K562 treated with DMSO at 1 percent for 48 hours (cell line): Measurements from ENCODE around the gene MYL3. TPM values are rescaled to one million over a fixed set of nuclear protein-coding genes. Genes with fewer than 3 reads are reported as not detected.

Source experiments
- total RNA-seq: library from RNA; unstranded; fragments of 300-600 nt; gene quantifications from 2 replicates; pipeline ENCODE4 v1.2.3, GENCODE V29; 2022; ENCODE audit warnings: low replicate concordance; ENCODE audit errors: extremely low read depth

Gene MYL3
- total RNA-seq, result not detected in 2 replicates

DNA sequence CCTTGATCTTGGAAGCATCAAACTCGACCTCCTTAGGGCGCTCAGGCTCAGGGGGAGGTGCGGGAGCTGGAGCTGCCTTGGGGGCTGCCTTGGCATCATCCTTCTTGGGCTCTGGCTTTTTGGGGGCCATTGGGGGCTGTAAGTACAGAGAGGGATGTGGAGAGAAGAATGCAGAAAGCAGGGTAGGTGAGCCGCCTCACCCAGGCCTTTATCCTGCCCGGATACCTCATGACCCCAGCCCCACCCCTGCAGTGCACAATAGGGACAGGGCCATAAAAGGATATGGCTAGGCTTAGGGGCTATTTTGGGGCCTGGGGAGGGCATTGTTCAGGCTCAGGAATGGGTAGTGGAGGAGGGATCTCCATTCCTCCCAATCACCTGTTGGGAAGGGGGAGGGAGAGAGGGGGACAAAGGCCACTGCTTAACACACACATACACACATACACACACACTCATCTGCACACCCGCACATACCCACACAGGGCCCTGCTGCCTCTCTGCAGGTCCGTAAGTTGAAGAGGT, at the start of gene MYL3:
MYL3 (minus strand) TSS at position 184 of the 522 bp plus-strand sequence; CDS start at position 130, 54 bp downstream.

DNA sequence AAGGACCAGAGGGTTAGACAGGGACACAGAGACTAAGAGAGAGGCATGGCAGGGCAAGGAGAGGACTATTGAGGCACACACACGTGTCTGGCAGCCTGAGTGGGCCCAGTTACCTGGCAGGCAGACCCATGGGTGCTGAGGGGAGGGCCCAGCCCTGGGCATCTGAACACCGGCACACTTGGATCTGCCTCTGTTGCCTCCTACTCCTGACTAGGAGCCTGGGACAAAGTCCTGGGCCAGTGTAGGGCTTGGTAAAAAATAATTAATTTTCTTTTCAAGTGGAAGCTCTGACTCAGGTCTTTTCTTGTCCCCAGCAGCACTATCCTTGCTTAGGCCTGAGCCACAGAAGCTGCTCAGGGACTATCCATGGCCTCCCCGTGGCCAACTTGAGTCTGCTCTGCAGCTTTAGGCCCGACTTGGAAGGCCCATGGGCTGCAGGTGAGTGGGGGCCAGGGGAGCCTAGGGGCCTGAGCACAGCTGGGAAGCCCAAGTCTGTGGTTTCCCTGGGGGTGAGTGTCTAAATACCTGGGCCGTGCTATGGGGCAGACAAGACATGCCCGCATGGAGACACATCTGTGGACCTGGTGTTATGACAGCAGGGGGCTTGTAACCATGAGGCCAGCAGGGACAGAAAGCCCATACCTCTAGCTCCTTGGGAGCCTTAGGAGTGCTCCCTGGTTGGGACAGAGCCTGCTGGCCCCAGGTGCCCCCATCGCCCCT, 14.3 kb upstream of the MYL3 start, which contains the start of gene PTH1R:
PTH1R (plus strand) TSS at position 316 of the 720 bp plus-strand sequence. CDS start 5,839 bp downstream, outside the sequence.

Other genes starting within 250 kb of the MYL3 start
- not detected in 2 replicates for gene ALS2CL, start 169.8 kb downstream of the MYL3 start, total RNA-seq
- gene TMIE, start 162.1 kb downstream of the MYL3 start, total RNA-seq, result not detected in 2 replicates
- gene PRSS50, start 145.6 kb downstream of the MYL3 start, total RNA-seq, result not detected in 2 replicates
- not detected in 2 replicates for gene PTH1R, start 14.3 kb upstream of the MYL3 start, total RNA-seq
- not detected in 2 replicates for gene CCDC12, start 113.3 kb upstream of the MYL3 start, total RNA-seq
- not detected in 2 replicates for gene NBEAL2, start 116.2 kb upstream of the MYL3 start, total RNA-seq